HEK293T (cell line): ENCODE measurements around the gene DMTF1.

Experiments used
- ARNT ChIP-seq: fragments of 450-650 bp; IDR thresholded peaks from 2 replicates; pipeline ENCODE4 v1.6.1; 2017; ENCODE audit warnings: mild to moderate bottlenecking
- BHLHE40 ChIP-seq: fragments of 450-650 bp; IDR thresholded peaks from 2 replicates; pipeline ENCODE4 v1.6.1; 2016; ENCODE audit warnings: mild to moderate bottlenecking, moderate library complexity, borderline replicate concordance
- ELF4 ChIP-seq: fragments of 450-650 bp; IDR thresholded peaks from 2 replicates; pipeline ENCODE4 v1.6.1; 2017; ENCODE audit warnings: antibody characterized with exemption
- TARDBP ChIP-seq: fragments of 450-650 bp; IDR thresholded peaks from 2 replicates; pipeline ENCODE4 v1.6.1; 2016

DNA sequence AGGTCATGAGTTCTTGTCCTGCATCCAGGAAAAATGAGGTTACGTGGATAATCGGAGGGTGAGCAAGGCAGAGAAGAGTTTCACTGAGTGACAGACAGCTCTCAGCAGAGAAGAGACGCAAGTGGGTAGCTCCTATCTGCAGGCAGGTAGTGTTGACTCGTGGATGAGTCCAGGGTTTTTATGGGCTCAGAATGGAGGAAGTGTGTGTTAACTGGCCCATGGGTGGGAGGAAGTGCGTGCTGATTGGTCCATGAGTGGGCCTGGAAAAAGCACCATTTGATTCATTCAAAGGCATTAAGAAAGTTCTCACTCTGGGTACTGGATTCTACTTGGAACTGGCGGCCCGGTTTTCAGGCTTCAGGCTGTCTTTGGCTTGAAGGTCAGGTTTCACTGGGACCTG, 4.8 kb upstream of the DMTF1 start:
- TF ChIP-seq BHLHE40 (no peak), ARNT (no peak), TARDBP (no peak), ELF4 (no peak)
